ENCODE data around the gene TMPRSS4. TPM values are rescaled to one million over a fixed set of nuclear protein-coding genes. Genes with fewer than 3 reads are reported as not detected.
A peak's percentile ranks its signal among the peaks of the same experiment; 100 is the strongest.

The TMPRSS4 gene
- total RNA-seq, 2 experiments from 2014 or later = not detected

DNA sequence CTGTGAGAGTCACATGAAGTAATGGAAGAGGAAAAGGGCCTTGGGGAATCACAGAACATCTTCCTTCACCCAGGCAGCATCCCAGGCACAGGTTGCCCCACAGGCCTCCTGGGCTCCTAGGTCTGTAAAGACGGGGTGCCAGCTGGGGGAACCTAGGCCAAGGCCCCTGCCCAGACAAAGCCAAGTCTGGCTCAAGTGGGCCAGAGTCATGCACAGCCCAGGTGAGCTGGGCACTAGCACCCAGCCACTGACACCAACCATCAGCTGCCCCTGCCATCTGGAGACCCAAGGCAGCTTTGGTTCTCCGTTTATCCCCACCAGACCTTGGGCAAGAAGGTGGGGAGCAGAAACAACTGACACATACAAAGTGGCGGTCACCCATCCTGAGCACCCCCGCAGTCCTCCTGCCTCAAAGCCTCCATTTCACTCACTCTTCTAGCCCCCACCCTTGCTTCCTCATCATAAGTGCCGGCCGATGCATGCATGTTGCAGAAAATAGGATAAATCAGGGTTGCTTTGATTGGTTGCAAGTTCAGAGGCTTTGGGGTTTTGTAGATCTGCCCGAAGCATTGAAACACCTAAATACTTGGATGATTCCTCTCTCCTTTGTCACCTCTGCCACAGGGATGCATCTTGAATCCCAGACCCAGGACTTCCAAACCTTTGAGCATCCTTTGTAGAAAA lies 26.5 kb upstream of the TMPRSS4 start:
- Histone ChIP-seq H3K4me3 (ENCODE audit: low read length) (no peak overlapping the region), H3K4me1 (ENCODE audit: insufficient read depth, low read length) (peaks cover 80% of the 10 kb centered on the region), H3K9me3 (ENCODE audit: control insufficient read depth in 1 of 2, insufficient read depth in 1 of 2, low read length in 2 of 2) (no peaks in the 10 kb centered on the region), H3K27me3 (ENCODE audit: control insufficient read depth in 1 of 2, insufficient read depth in 2 of 2, low read length in 2 of 2) (no peaks in the 10 kb centered on the region), H3K36me3 (ENCODE audit: insufficient read depth, low read length) (no peaks in the 10 kb centered on the region), H3K27ac (ENCODE audit: low read depth in 1 of 2, low read length in 2 of 2) (peak overlapping the region; percentile 48 to 68)
- POLR2A ChIA-PET = interaction anchor here (1.1 to 5.4 kb wide), 6 partner anchors 46 to 254 kb away, joined by 3 to 156 read pairs (median 74); partner anchors contain the start of genes CD3E and IL10RA
- Mint-ChIP-seq H3K4me3 (peak overlapping the region; percentile 12), H3K27ac (peak overlapping the region; percentile 95), H3K27me3 (no peaks in the 10 kb centered on the region), H3K4me1 (ENCODE audit: low read depth) (peaks cover 80% of the 10 kb centered on the region), H3K36me3 (ENCODE audit: low read depth) (no peaks in the 10 kb centered on the region), H3K9me3 (no peaks in the 10 kb centered on the region)
- DNase-seq (no peak), ATAC-seq (ENCODE audit: poor library complexity) (no peak)
- TF ChIP-seq CTCF (IDR thresholded peaks at IDR 0.05) = no peak
- CTCF ChIA-PET = interaction anchor here (0.9 to 5.1 kb wide), 8 partner anchors 97 to 243 kb away, joined by 3 to 78 read pairs (median 8); no protein-coding TSS in a partner anchor
- intact Hi-C loops (cut with DNase I, micrococcal nuclease) = loop anchor here (2.0 kb wide), 3 partner anchors 48 to 236 kb away; partner anchors contain the start of gene IL10RA (in 1 of the 2)

- Histone ChIP-seq H3K36me3 (ENCODE audit: insufficient read depth, low read length) (no peaks in the 10 kb centered on the region), H3K4me3 (ENCODE audit: low read length) (no peak overlapping the region), H3K9me3 (ENCODE audit: control insufficient read depth in 1 of 2, insufficient read depth in 1 of 2, low read length in 2 of 2) (no peaks in the 10 kb centered on the region), H3K4me1 (ENCODE audit: insufficient read depth, low read length) (peaks cover 73% of the 10 kb centered on the region), H3K27ac (ENCODE audit: low read depth in 1 of 2, low read length in 2 of 2) (peak overlapping the region; percentile 48 to 68), H3K27me3 (ENCODE audit: control insufficient read depth in 1 of 2, insufficient read depth in 2 of 2, low read length in 2 of 2) (no peaks in the 10 kb centered on the region)
- H3K9me3 Mint-ChIP-seq = no peaks in the 10 kb centered on the region
- ATAC-seq (ENCODE audit: poor library complexity) = peak; percentile 7
- no peak for TF ChIP-seq CTCF (IDR thresholded peaks at IDR 0.05)
- peak overlapping the region; percentile 95 for H3K27ac Mint-ChIP-seq
- DNase-seq = no peak
- no peaks in the 10 kb centered on the region for H3K27me3 Mint-ChIP-seq
- H3K36me3 Mint-ChIP-seq (ENCODE audit: low read depth) = no peaks in the 10 kb centered on the region
- peaks cover 72% of the 10 kb centered on the region for H3K4me1 Mint-ChIP-seq (ENCODE audit: low read depth)
- peak overlapping the region; percentile 81 for H3K4me3 Mint-ChIP-seq
- intact Hi-C loops (cut with DNase I, micrococcal nuclease) = loop anchor here (1.0 to 2.0 kb wide), 5 partner anchors 48 to 236 kb away; partner anchors contain the start of gene IL10RA (in 1 of the 2)
- ChIA-PET POLR2A (interaction anchor here (0.7 to 5.4 kb wide), 23 partner anchors 9 to 625 kb away, joined by 3 to 156 read pairs (median 4); partner anchors contain the start of genes CD3E and IL10RA), CTCF (interaction anchor here (0.6 to 5.1 kb wide), 12 partner anchors 9 to 827 kb away, joined by 3 to 78 read pairs (median 6); no protein-coding TSS in a partner anchor)
Measured at GRCh38 chr11:118051136-118051610, 25.7 kb upstream of the TMPRSS4 start.

DNA sequence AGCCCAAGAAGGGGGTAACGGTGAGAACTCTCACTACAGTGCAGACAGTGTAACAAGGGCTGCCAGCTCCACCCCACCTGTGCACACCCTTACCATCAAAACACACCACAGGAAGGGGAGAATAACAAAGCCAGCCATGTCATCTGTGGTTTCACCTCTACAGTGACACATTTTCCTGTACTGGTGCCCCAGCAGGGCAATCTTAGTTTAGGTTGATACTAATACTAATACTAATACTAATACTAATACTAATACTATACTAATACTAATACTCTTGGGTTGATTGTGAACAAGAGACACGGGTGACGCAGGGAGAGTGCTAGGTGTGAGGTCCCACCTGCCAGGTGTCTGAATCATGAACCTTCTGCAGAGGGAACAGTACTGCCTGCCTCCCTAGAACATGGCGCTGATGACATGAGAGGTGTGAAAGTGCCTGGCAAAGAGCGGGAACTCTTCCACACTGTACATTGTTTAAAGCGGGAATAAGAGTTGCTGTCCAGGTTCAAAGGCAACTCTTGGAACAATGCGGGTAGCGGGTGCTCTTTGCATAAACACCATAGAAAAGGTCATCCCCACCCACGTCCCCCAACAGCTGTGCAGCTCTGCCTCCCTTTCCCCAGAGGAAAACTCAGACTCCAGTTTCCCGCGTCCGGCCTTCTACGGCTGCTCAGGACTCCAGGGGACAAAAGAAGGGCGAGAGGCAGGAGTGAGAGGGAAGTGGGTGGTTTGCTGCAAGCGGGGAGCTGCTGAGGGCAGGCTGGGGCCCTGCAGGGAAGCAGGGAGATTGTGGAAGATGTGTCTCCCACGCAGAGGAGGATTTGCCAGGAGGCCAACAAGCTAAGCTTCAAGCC lies 25.0 kb upstream of the TMPRSS4 start:
- Mint-ChIP-seq H3K27me3 (no peaks in the 10 kb centered on the region), H3K36me3 (ENCODE audit: low read depth) (no peaks in the 10 kb centered on the region), H3K4me1 (ENCODE audit: low read depth) (peaks cover 65% of the 10 kb centered on the region), H3K27ac (peak overlapping the region; percentile 95), H3K9me3 (no peaks in the 10 kb centered on the region), H3K4me3 (peak overlapping the region; percentile 81)
- intact Hi-C loops (cut with DNase I, micrococcal nuclease) = loop anchor here (1.0 to 2.0 kb wide), 6 partner anchors 49 to 237 kb away; partner anchors contain the start of gene IL10RA (in 1 of the 2)
- Histone ChIP-seq H3K36me3 (ENCODE audit: insufficient read depth, low read length) (no peaks in the 10 kb centered on the region), H3K27me3 (ENCODE audit: control insufficient read depth in 1 of 2, insufficient read depth in 2 of 2, low read length in 2 of 2) (no peaks in the 10 kb centered on the region), H3K27ac (ENCODE audit: low read depth in 1 of 2, low read length in 2 of 2) (peak overlapping the region; percentile 48 to 68), H3K4me3 (ENCODE audit: low read length) (no peak overlapping the region), H3K4me1 (ENCODE audit: insufficient read depth, low read length) (peaks cover 66% of the 10 kb centered on the region), H3K9me3 (ENCODE audit: control insufficient read depth in 1 of 2, insufficient read depth in 1 of 2, low read length in 2 of 2) (no peaks in the 10 kb centered on the region)
- no peak for TF ChIP-seq CTCF (IDR thresholded peaks at IDR 0.05)
- CTCF ChIA-PET = interaction anchor here (0.7 to 5.1 kb wide), 15 partner anchors 10 to 244 kb away, joined by 3 to 78 read pairs (median 7); no protein-coding TSS in a partner anchor
- POLR2A ChIA-PET = interaction anchor here (0.7 to 5.4 kb wide), 25 partner anchors 10 to 626 kb away, joined by 3 to 156 read pairs (median 4); partner anchors contain the start of gene IL10RA
- DNase-seq (peak; percentile 63 to 94 (median 74)), ATAC-seq (ENCODE audit: poor library complexity) (peak; percentile 95)

Measured in CD4-positive, alpha-beta T cell (primary cell).